ENCODE data around the gene SEC14L1. TPM values are rescaled to one million over a fixed set of nuclear protein-coding genes. Genes with fewer than 3 reads are reported as not detected.

The SEC14L1 gene
- total RNA-seq, 1 donor from 2014 or later, result 71.4 TPM

- H3K4me3 Mint-ChIP-seq, result no peak overlapping the region
- no peak overlapping the region for H3K27ac Mint-ChIP-seq
- no peaks in the 10 kb centered on the region for H3K27me3 Mint-ChIP-seq
- intact Hi-C loops (cut with micrococcal nuclease), result no loop called here
- no peaks in the 10 kb centered on the region for H3K9me3 Mint-ChIP-seq
- peaks cover 4% of the 10 kb centered on the region for H3K36me3 Mint-ChIP-seq (ENCODE audit: low read depth)
- DNase-seq, result no peak
- H3K4me1 Mint-ChIP-seq, result peaks cover 45% of the 10 kb centered on the region
These were observed 16.4 kb upstream of the SEC14L1 start for GRCh38 chr17:77124192-77124889.

GRCh38 chr17:77125432-77125901, 15.3 kb upstream of the SEC14L1 start:
- Mint-ChIP-seq H3K36me3 (ENCODE audit: low read depth) (peaks cover 4% of the 10 kb centered on the region), H3K4me1 (peaks cover 50% of the 10 kb centered on the region), H3K27ac (peak overlapping the region; percentile 22), H3K4me3 (no peak overlapping the region), H3K9me3 (no peaks in the 10 kb centered on the region), H3K27me3 (no peaks in the 10 kb centered on the region)
- intact Hi-C loops (cut with micrococcal nuclease), result loop anchor here (5.0 kb wide), 1 partner anchor 38 kb away; no protein-coding TSS in a partner anchor
- no peak for DNase-seq

DNA sequence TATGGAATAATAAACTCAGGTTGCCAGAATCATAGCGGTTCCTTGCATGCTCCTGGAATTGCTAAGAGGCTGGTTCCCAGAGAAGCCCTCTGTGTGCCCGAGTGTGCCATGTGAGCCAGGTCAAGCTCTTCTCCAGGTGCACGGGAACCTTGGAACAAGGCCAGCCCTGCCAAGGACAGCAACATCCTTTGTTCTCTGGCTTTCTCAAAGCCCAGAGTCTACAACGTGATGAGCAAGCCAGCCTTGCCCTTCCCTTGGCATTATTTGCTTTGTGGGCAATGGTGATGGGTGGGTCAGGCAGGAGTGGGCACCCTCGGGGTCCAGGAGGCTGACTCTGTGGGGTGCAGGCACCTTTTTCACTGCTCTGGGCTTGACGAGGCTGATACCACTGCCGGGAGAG, 14.2 kb upstream of the SEC14L1 start:
- no peaks in the 10 kb centered on the region for H3K27me3 Mint-ChIP-seq
- peaks cover 49% of the 10 kb centered on the region for H3K4me1 Mint-ChIP-seq
- no peak overlapping the region for H3K27ac Mint-ChIP-seq
- DNase-seq, result no peak
- intact Hi-C loops (cut with micrococcal nuclease), result loop anchor here (5.0 kb wide), 1 partner anchor 39 kb away; no protein-coding TSS in a partner anchor
- H3K4me3 Mint-ChIP-seq, result no peak overlapping the region
- H3K36me3 Mint-ChIP-seq (ENCODE audit: low read depth), result peaks cover 4% of the 10 kb centered on the region
- no peaks in the 10 kb centered on the region for H3K9me3 Mint-ChIP-seq

DNA sequence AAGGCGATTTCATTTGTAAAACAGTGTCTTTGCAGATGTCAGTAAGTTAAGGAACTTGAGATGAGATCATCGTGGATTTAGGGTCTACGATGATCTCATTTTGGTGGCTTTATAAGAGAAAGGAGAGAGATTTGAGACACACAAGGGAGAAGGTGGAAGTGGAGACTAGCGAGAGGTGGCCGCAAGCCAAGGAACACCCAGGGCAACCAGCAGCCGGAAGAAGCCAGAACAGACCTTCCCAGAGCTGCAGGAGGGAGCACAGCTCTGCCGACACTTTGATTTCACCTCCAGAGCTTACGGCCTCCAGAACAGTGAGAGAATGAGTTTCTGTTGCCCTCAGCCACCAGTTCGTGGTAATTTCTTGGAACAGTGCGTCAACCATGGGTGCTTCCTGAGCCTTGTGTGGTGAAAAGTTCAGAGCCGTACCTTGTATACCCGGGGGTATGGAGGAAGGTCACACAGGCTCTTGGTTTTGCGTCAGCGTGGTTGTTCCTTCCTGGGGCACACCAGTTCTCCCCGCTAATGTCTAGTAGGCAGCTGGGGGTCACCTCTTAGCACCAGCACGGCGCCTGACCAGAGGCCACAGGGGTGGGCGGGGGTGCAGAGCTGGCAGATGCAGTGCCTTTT, 12.9 kb upstream of the SEC14L1 start:
- peak; percentile 94 for DNase-seq
- Mint-ChIP-seq H3K27ac (peak overlapping the region; percentile 93), H3K27me3 (no peaks in the 10 kb centered on the region), H3K4me1 (peaks cover 43% of the 10 kb centered on the region), H3K36me3 (ENCODE audit: low read depth) (peaks cover 2% of the 10 kb centered on the region), H3K9me3 (no peaks in the 10 kb centered on the region), H3K4me3 (peak overlapping the region; percentile 73)
- intact Hi-C loops (cut with micrococcal nuclease), result loop anchor here (1.0 to 5.0 kb wide), 2 partner anchors 12 to 41 kb away; partner anchors contain the start of gene SEC14L1

GRCh38 chr17:77128896-77129567, 11.7 kb upstream of the SEC14L1 start:
- H3K9me3 Mint-ChIP-seq, result no peaks in the 10 kb centered on the region
- H3K27me3 Mint-ChIP-seq, result no peaks in the 10 kb centered on the region
- DNase-seq, result no peak
- peak overlapping the region; percentile 8 for H3K4me3 Mint-ChIP-seq
- H3K36me3 Mint-ChIP-seq (ENCODE audit: low read depth), result peaks cover 2% of the 10 kb centered on the region
- intact Hi-C loops (cut with micrococcal nuclease), result loop anchor here (1.0 to 5.0 kb wide), 2 partner anchors 11 to 42 kb away; partner anchors contain the start of gene SEC14L1
- H3K4me1 Mint-ChIP-seq, result peaks cover 41% of the 10 kb centered on the region
- H3K27ac Mint-ChIP-seq, result peak overlapping the region; percentile 62

- H3K4me3 Mint-ChIP-seq, result no peak overlapping the region
- peaks cover 2% of the 10 kb centered on the region for H3K36me3 Mint-ChIP-seq (ENCODE audit: low read depth)
- no peak for DNase-seq
- H3K4me1 Mint-ChIP-seq, result peaks cover 37% of the 10 kb centered on the region
- intact Hi-C loops (cut with micrococcal nuclease), result loop anchor here (5.0 to 10.0 kb wide), 2 partner anchors 42 to 1345 kb away; partner anchors contain the start of gene UNK
- no peaks in the 10 kb centered on the region for H3K27me3 Mint-ChIP-seq
- H3K27ac Mint-ChIP-seq, result peak overlapping the region; percentile 48
- H3K9me3 Mint-ChIP-seq, result no peaks in the 10 kb centered on the region
These were observed 11.0 kb upstream of the SEC14L1 start for GRCh38 chr17:77129568-77130301.

DNA sequence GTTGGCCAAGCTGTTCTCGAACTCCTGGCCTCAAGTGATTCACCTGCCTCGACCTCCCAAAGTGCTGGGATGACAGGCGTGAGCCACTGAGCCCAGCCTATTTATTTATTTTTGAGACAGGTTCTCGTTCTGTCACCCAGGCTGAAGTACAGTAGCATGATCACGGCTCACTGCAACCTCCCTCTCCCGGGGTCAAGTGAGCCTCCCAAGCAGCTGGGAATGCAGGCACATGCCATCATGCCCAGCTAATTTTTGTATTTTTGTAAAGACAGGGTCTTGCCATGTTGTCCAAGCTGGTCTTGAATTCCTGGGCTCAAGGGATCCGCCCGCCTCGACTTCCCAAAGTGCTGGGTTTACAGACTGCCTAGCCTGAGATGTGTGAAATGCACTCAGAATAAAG, 10.2 kb upstream of the SEC14L1 start:
- peaks cover 41% of the 10 kb centered on the region for H3K4me1 Mint-ChIP-seq
- intact Hi-C loops (cut with micrococcal nuclease), result loop anchor here (10.0 kb wide), 1 partner anchor 1346 kb away; the partner anchor contains the start of gene UNK
- no peaks in the 10 kb centered on the region for H3K27me3 Mint-ChIP-seq
- H3K36me3 Mint-ChIP-seq (ENCODE audit: low read depth), result peaks cover 2% of the 10 kb centered on the region
- H3K27ac Mint-ChIP-seq, result no peak overlapping the region
- no peak overlapping the region for H3K4me3 Mint-ChIP-seq
- H3K9me3 Mint-ChIP-seq, result no peaks in the 10 kb centered on the region
- no peak for DNase-seq

DNA sequence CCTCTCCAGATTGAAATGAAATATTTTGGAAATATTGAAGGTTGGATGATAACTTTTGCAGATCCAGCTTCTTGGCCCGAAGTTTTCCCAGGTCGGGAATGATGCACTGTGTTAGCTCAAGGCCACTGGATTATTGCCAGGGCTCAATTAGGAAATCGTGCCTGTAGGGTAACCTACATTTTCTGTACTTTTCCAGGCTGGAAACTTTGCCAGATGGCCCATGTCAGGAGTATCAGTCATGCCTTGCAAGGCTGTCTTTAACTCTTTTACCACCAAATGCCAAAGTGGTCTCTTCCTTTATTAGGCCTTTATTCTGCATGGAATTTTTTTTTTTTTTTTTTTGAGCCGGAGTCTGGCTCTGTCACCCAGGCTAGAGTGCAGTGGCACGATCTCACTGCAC, 8.9 kb upstream of the SEC14L1 start:
- peaks cover 6% of the 10 kb centered on the region for H3K9me3 Mint-ChIP-seq
- intact Hi-C loops (cut with micrococcal nuclease), result loop anchor here (10.0 kb wide), 1 partner anchor 1347 kb away; the partner anchor contains the start of gene UNK
- H3K27ac Mint-ChIP-seq, result no peak overlapping the region
- peaks cover 7% of the 10 kb centered on the region for H3K36me3 Mint-ChIP-seq (ENCODE audit: low read depth)
- H3K27me3 Mint-ChIP-seq, result no peaks in the 10 kb centered on the region
- peaks cover 42% of the 10 kb centered on the region for H3K4me1 Mint-ChIP-seq
- no peak for DNase-seq
- H3K4me3 Mint-ChIP-seq, result no peak overlapping the region

DNA sequence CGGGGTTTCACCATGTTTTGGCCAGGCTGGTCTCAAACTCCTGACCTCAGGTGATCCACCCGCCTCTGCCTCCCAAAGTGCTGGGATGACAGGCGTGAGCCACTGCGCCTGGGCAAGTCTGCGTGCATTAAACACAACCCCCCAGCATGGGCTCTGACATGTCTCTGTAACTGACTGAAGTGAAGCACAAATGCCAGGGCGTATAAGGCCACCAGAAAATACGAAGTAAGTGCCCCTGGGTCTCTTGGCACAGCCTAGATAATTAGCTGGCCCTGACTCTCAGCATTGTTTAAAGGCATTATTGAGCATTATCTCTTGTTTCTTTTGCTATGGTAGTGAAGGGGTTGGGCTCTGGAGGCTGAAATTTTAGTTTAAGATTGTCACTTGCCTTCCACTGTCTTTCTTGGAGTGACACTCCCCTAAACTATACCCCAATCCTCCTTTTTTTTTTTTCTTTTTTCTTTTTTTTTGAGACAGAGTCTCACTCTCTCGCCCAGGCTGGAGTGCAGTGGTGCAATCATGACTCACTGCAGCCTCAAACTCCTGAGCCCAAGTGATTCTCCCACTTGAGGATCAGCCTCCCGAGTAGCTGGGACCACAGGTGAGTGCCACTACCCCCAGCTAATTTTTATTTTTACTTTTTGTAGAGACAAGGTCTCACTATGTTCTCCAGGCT, 8.2 kb upstream of the SEC14L1 start:
- Mint-ChIP-seq H3K27ac (no peak overlapping the region), H3K9me3 (peaks cover 11% of the 10 kb centered on the region), H3K36me3 (ENCODE audit: low read depth) (peaks cover 10% of the 10 kb centered on the region), H3K4me3 (no peak overlapping the region), H3K4me1 (peaks cover 38% of the 10 kb centered on the region), H3K27me3 (no peaks in the 10 kb centered on the region)
- intact Hi-C loops (cut with micrococcal nuclease), result loop anchor here (10.0 kb wide), 1 partner anchor 1348 kb away; the partner anchor contains the start of gene UNK
- DNase-seq, result no peak

GRCh38 chr17:77133087-77133638, 7.6 kb upstream of the SEC14L1 start:
- Mint-ChIP-seq H3K27me3 (no peaks in the 10 kb centered on the region), H3K4me1 (peaks cover 38% of the 10 kb centered on the region), H3K4me3 (no peak overlapping the region), H3K9me3 (peaks cover 16% of the 10 kb centered on the region), H3K36me3 (ENCODE audit: low read depth) (peaks cover 17% of the 10 kb centered on the region), H3K27ac (no peak overlapping the region)
- intact Hi-C loops (cut with micrococcal nuclease), result loop anchor here (10.0 kb wide), 1 partner anchor 1348 kb away; the partner anchor contains the start of gene UNK
- DNase-seq, result no peak

DNA sequence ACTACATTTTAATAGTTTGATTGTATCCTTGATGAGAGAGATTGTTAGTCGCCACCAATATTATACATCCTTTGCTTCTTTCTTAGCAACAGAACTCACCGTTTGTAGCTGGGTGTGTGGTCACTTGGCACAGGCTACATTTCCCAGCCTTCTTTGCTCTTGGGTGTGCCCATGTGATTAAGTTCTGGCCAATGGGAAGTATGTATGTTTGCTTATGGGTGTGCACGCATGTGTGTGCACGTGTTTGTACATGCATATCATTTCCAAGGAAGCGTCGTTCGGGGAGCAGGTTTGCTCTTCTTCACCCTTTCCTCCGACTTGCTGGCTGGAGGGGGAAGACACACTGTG, 4.4 kb upstream of the SEC14L1 start:
- peak overlapping the region; percentile 62 for H3K27ac Mint-ChIP-seq
- peaks cover 16% of the 10 kb centered on the region for H3K9me3 Mint-ChIP-seq
- H3K4me1 Mint-ChIP-seq, result peaks cover 33% of the 10 kb centered on the region
- H3K27me3 Mint-ChIP-seq, result no peaks in the 10 kb centered on the region
- peaks cover 25% of the 10 kb centered on the region for H3K36me3 Mint-ChIP-seq (ENCODE audit: low read depth)
- H3K4me3 Mint-ChIP-seq, result no peak overlapping the region
- intact Hi-C loops (cut with micrococcal nuclease), result loop anchor here (10.0 kb wide), 1 partner anchor 1352 kb away; the partner anchor contains the start of gene UNK
- no peak for DNase-seq

- Mint-ChIP-seq H3K36me3 (ENCODE audit: low read depth) (peaks cover 32% of the 10 kb centered on the region), H3K27ac (peak overlapping the region; percentile 58), H3K4me3 (no peak overlapping the region), H3K4me1 (peaks cover 37% of the 10 kb centered on the region), H3K9me3 (peaks cover 16% of the 10 kb centered on the region), H3K27me3 (no peaks in the 10 kb centered on the region)
- intact Hi-C loops (cut with micrococcal nuclease), result loop anchor here (10.0 kb wide), 1 partner anchor 1352 kb away; the partner anchor contains the start of gene UNK
- no peak for DNase-seq
These were observed 3.7 kb upstream of the SEC14L1 start for GRCh38 chr17:77137111-77137510.

Measured in activated CD4-positive, alpha-beta T cell treated with anti-CD3 and anti-CD28 coated beads, Interleukin-2, amount 10 ng/mL, durations not matched to agents 24 days and 14 days (primary cell).